Measurements from ENCODE around the gene ERG28.

ERG28 gene

DNA sequence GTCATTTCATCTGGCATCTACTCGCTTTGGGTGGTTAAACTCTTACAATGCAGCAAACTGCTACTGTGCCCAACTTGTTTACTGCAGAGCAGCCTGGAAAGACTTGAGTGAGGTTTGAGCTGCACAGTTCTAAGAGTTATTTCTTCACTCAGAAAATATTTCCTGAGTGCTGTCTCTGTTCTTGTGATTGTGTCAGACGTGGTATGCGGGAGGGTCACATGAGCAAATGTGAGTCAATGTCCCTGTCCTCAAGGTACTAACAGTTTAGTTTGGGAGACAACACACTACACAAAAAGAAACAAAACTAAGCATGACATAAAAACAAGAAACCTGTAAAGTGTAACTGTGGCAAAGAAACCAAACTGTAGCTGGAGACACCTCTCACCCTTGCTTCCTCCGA, 49.8 kb downstream of the ERG28 start:
- TF ChIP-seq, protein P1, sequence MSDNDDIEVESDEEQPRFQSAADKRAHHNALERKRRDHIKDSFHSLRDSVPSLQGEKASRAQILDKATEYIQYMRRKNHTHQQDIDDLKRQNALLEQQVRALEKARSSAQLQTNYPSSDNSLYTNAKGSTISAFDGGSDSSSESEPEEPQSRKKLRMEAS (IDR thresholded peaks at IDR 0.05; ENCODE audit: low read depth, low read length): no peak
- TF ChIP-seq MYC (IDR thresholded peaks at IDR 0.05; ENCODE audit: low read depth, low read length) (no peak), POLR2A (IDR thresholded peaks at IDR 0.05; ENCODE audit: extremely low read depth, insufficient read length) (no peak)
- TF ChIP-seq, protein P2, sequence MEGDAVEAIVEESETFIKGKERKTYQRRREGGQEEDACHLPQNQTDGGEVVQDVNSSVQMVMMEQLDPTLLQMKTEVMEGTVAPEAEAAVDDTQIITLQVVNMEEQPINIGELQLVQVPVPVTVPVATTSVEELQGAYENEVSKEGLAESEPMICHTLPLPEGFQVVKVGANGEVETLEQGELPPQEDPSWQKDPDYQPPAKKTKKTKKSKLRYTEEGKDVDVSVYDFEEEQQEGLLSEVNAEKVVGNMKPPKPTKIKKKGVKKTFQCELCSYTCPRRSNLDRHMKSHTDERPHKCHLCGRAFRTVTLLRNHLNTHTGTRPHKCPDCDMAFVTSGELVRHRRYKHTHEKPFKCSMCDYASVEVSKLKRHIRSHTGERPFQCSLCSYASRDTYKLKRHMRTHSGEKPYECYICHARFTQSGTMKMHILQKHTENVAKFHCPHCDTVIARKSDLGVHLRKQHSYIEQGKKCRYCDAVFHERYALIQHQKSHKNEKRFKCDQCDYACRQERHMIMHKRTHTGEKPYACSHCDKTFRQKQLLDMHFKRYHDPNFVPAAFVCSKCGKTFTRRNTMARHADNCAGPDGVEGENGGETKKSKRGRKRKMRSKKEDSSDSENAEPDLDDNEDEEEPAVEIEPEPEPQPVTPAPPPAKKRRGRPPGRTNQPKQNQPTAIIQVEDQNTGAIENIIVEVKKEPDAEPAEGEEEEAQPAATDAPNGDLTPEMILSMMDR (IDR thresholded peaks at IDR 0.05; ENCODE audit: low read depth, low read length): no peak
- H3K4me3 ChIP-seq (ENCODE audit: low read depth, low read length): no peak overlapping the region
- DNase-seq (ENCODE audit: low read depth): no peak

DNA sequence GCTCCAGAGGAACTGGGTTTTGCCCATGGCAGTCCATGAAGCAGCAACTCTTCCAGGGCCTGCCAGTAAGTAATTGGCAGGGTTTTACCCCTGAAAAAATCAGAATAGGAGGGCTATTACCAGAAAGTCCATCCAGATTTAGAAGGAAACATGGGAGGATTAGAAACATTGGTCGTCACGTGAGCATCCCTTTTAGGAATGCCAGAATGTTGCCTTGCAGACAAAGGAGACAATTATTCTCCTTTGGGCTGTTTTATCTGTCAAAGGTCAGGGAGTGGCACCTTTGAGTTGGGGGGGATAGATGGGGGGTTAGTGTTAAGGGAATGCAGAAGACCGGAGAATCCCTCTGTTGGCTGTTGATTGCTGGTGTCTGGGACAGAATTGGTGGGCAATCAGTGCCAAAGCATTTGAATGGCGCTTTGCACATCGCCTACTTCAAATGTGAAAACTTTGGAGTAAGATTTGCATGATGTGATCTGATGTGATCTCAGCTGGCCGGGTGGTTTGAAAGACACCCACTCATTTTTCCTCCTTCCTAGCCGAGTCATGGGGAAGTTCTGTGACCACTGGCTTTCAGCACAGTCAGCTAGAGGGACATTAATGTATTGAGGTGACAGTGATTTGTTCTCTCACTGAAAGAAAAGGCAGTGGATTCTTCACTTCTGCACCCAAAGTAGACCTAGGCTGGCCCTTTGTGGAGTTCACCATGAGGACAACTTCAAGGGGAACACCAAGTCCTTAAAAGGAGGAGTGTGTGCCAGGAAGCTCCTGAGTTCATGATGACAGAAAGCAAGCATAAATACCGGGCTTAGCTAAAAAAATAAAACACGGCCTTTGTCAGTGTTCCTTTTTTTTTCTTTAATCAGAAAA, 50.8 kb downstream of the ERG28 start:
- H3K4me3 ChIP-seq (ENCODE audit: low read depth, low read length): no peak overlapping the region
- no peak for TF ChIP-seq MYC (IDR thresholded peaks at IDR 0.05; ENCODE audit: low read depth, low read length)
- no peak for DNase-seq (ENCODE audit: low read depth)

DNA sequence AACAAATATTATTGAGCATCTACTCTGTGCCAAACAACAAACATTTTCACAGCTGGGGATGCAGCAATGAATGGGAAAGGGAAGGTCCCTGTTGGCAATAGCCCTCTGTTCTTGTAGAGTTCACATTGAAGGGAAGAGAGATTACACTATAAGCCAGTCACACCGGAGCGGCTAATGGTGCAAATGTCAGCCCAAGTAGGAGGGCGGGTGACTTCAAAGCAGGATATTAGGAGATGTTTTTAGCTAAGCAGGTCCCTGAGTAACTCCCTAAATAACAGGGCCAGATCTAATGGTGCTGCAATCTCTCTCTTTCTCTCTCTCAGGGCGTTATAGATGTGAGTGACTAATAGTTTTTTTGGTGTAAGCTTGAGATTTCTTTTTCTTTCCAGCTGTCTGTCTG, 51.6 kb downstream of the ERG28 start:
- no peak overlapping the region for H3K4me3 ChIP-seq (ENCODE audit: low read depth, low read length)
- no peak for TF ChIP-seq MYC (IDR thresholded peaks at IDR 0.05; ENCODE audit: low read depth, low read length)
- TF ChIP-seq POLR2A (IDR thresholded peaks at IDR 0.05; ENCODE audit: extremely low read depth, insufficient read length): no peak
- TF ChIP-seq, protein P1 (IDR thresholded peaks at IDR 0.05; ENCODE audit: low read depth, low read length): no peak
- DNase-seq (ENCODE audit: low read depth): no peak

DNA sequence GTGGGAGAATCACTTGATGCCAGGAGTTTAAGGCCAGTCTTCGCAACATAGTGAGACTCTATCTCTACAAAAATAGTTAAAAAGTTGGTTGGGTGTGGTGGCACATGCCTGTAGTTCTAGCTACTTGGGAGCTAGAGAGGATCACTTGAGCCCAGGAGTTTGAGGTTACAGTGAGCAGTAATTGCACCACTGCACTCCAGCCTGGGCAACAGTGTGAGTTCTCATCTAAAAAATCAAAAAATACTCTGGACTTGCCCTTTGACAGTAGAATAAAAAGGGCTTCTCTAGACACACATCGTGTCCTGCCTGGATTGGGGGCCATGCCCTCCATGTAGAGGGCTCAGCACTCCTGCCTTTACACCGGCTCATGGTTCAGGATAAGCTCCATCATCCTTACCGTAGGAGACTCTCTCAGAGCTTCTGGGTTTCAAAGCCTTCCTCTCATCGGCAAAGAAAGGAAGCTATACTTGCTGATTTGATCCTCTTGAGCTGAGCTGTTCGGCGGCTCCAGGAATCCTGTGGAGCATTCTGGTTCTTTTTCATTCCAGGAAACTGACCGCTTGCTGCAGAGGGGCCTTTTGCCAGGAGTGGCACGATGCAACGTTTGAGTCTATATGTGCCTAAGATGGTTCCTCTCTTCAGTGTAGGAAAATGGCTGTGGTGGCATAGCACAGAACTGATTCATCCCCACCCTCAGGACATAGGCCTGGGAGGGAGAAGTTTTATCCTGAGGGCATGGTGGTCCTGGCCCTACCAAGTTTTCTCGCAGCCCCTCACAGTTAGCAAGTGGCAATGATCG, 52.6 kb downstream of the ERG28 start:
- no peak overlapping the region for H3K4me3 ChIP-seq (ENCODE audit: low read depth, low read length)
- DNase-seq (ENCODE audit: low read depth): no peak
- no peak for TF ChIP-seq MYC (IDR thresholded peaks at IDR 0.05; ENCODE audit: low read depth, low read length)
- TF ChIP-seq, protein P2 (IDR thresholded peaks at IDR 0.05; ENCODE audit: low read depth, low read length): no peak
- TF ChIP-seq, protein P1 (IDR thresholded peaks at IDR 0.05; ENCODE audit: low read depth, low read length): no peak
- no peak for TF ChIP-seq POLR2A (IDR thresholded peaks at IDR 0.05; ENCODE audit: extremely low read depth, insufficient read length)

DNA sequence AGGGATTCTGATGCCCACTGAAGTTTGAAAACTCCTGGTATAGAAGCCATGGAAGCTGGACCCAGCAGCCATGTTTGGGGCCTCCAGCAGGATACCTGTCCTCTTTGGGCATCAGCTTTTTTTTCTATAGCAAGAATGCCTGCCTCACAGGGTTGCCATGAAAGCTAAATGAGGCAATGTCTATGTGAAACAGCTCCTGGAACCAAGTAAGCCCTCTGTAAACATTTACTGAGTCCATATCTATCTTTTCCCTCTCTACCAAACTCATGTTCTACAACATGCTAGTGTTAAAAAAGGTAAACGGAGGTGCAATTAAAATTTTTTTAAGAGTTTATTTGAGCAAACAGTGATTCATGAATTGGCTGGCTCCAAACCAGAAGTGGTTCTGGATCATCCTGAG, 53.6 kb downstream of the ERG28 start:
- TF ChIP-seq MYC (IDR thresholded peaks at IDR 0.05; ENCODE audit: low read depth, low read length) (no peak), POLR2A (IDR thresholded peaks at IDR 0.05; ENCODE audit: extremely low read depth, insufficient read length) (no peak)
- TF ChIP-seq, protein P2 (IDR thresholded peaks at IDR 0.05; ENCODE audit: low read depth, low read length): no peak
- TF ChIP-seq, protein P1 (IDR thresholded peaks at IDR 0.05; ENCODE audit: low read depth, low read length): no peak
- no peak overlapping the region for H3K4me3 ChIP-seq (ENCODE audit: low read depth, low read length)
- no peak for DNase-seq (ENCODE audit: low read depth)

DNA sequence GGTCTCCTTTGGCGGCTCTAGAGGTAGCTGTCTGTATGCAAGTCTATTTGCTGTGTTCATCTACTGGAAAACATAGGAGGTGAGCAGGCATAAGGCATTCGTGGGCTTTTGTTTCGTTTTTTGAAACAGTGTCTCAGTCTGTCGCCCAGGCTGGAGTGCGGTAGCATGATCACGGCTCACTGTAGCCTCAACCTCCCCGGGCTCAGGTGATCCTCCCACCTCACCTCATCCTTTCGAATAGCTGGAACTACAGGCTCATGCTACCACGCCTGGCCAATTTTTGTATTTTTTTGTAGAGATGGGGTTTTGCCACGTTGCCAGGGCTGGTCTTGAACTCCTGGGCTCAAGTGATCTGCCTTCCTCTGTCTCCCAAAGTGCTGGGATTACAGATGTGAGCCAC, 54.8 kb downstream of the ERG28 start:
- no peak for DNase-seq (ENCODE audit: low read depth)
- TF ChIP-seq, protein P2 (IDR thresholded peaks at IDR 0.05; ENCODE audit: low read depth, low read length): no peak
- TF ChIP-seq, protein P1 (IDR thresholded peaks at IDR 0.05; ENCODE audit: low read depth, low read length): no peak
- no peak for TF ChIP-seq POLR2A (IDR thresholded peaks at IDR 0.05; ENCODE audit: extremely low read depth, insufficient read length)
- no peak for TF ChIP-seq MYC (IDR thresholded peaks at IDR 0.05; ENCODE audit: low read depth, low read length)

More for the DNA sequence above, 54.8 kb downstream of the ERG28 start:
- peak overlapping the region; percentile 37 for H3K4me3 ChIP-seq (ENCODE audit: low read depth, low read length)

Measured in NB4 (cell line).